Stimulated activated CD8-positive, alpha-beta memory T cell treated with anti-CD3 and anti-CD28 coated beads, Interleukin-12 subunit alpha, Interleukin-12 subunit beta, amount 100 ng/mL, for 24 hours (primary cell): ENCODE data around the gene TCHP.
"Not testable (repeated sequence)": the region's sequence is repeated elsewhere in the genome, so short reads cannot be mapped to it uniquely, and the experiment has no call there.

Experiments used
- DNase-seq: peaks from one replicate; pipeline ENCODE4 v3.0.0-alpha.2; 2020; ENCODE audit errors: extremely low read depth

TCHP gene

DNA sequence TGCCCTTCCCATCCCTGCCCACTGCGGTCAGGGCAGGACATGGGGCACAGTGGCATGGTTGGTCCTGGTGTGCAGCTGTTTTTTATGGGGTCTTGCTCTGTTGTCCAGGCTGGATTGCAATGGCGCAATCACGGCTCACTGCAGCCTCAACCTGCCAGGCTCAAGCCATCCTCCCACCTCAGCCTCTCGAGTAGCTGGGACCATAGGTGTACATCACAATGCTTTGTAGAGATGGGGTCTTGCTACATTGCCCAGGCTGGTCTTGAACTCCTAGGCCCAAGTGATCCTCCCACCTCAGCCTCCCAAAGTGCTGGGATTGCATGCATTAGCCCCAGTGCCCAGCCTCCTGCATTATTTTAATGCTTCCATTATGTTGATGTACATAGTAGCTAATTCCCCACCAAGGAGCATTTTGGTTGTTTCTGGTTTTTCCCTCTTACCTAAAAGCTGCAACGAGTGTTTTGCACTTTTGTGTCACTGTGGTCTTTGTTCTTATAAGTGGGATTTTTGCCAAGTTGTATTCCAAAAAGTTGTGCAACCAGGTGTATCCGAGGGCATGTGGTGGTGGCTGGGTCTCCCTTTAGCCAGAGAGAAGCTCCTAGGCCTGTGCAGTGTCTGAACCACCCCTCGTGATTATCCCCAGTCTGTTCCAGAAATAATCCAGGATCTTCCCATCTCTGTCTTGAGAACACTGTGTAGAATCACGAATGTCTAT lies 10.3 kb downstream of the TCHP start:
- DNase-seq: no peak

- DNase-seq: no peak
Measured at GRCh38 chr12:109910969-109911348, 10.9 kb downstream of the TCHP start.

- DNase-seq: no peak
Measured at GRCh38 chr12:109912855-109913321, 12.8 kb downstream of the TCHP start.

GRCh38 chr12:109914461-109914860 lies 14.4 kb downstream of the TCHP start:
- no peak for DNase-seq

- no peak for DNase-seq
Measured at GRCh38 chr12:109915171-109916040, 15.3 kb downstream of the TCHP start.

DNA sequence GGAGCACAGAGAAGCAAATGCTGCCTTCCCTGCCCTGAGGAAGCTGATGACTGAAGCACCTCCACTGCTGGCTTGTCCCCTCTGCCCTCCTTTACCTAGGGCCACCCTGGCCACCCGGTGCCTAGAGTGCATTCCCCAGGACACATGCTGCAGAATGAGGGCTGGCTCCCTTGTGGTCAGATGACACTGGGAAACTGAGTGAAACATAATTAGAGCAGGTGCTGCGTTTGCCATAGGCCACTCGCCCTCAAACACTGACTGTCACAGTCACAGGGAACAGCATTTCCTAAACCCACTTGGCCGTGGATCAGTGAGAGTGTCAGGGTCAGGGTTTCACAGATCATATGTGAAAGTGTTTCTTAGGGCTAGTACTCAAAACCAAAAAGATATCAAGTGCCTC lies 16.0 kb downstream of the TCHP start:
- no peak for DNase-seq

DNA sequence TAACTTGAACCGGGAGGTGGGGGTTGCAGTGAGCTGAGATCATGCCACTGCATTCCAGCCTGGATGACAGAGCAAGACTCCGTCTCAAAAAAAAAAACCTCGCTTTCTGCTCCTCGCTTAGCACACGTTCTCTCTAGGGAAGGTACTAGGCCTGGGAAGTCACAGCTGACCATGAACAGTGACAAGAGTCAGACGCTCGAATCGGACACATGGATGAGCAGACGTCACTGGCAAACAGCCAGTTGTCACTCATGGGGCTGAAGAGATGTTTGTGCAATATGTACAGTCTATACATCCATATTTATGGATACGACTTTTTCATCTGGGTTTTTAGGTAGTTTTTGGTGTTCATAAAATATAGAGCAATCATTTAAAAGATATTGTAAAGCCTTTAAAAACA lies 19.4 kb downstream of the TCHP start:
- DNase-seq: no peak

DNA sequence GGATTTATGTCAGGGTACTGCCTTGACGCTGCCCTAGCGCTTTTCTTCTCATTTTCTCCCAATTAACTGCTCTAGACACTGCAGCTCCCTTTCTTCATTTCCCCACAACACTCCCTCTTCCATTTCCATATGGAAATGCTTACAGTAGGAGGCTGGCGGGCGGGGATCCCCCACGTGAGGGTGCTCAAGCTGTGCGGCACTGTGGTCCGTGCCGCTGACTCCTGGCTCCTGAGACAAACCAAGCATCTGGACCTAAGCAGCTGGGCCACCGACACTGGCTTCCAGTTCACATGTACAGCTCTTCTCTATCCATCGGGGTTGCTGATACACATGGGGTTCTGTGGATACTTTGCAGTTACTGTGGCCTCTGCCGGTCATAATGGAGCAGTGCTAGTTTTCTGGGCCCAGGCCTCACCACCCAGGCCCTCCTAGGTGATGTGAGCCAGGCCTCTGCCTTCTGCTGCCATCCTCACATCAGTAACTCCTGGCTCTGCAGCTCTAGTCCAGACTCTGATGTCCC lies 20.2 kb downstream of the TCHP start:
- DNase-seq: no peak

GRCh38 chr12:109921982-109922381 lies 21.9 kb downstream of the TCHP start:
- DNase-seq: no peak

DNA sequence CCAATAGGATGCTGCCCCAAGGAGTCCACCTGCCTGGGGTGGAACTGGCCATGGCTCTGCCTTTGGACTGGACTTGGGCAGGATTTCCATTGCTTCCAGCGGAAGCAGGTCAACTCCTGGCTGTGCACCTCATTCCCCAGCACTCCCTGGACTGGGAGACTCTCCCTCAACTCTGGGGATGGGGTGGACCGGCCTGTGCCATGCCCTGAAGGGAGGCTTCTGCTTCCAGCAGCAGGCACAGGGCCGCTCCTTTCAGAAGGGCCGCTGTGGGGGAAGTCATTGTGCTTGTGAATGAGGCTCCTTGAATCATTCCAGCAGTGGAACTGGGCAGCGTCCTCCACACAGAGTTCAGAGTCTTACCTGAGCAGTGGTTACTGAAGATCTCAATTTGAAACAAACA lies 23.0 kb downstream of the TCHP start:
- DNase-seq: no peak

- DNase-seq: no peak
Measured at GRCh38 chr12:109923481-109924245, 23.6 kb downstream of the TCHP start.

DNA sequence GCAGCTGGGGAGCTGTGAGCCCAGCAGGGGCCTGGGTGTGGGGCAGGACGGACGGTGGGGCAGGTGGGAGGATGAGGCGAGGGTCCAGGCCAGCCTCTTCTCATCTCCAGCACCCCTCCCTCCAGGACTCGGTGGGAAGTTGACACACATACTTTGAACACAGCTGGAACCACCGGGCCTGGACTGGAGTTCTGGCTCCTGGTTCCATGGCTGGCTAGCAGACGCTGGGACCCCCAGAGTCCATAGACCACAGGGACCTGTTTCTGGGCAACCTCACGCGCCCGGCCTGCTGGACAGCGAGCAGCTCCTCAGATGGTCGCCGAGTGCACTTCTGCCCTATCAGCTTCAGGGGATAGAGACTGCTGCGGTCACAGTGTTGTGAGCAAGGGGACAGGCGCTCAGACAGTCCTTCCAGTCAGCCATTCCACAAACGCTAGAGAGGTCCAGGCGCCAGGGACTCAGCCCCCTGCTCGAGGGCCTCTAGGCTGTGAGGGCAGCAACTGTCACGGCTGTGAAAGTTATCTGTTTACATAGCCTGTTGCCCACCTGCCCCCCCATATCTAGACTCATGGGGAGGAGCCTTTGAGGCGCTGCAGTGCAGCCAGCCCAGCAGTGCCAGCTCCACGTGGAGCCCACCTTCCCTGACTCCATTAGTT lies 25.2 kb downstream of the TCHP start:
- DNase-seq: no peak

GRCh38 chr12:109926016-109926415 lies 25.9 kb downstream of the TCHP start:
- DNase-seq: no peak

DNA sequence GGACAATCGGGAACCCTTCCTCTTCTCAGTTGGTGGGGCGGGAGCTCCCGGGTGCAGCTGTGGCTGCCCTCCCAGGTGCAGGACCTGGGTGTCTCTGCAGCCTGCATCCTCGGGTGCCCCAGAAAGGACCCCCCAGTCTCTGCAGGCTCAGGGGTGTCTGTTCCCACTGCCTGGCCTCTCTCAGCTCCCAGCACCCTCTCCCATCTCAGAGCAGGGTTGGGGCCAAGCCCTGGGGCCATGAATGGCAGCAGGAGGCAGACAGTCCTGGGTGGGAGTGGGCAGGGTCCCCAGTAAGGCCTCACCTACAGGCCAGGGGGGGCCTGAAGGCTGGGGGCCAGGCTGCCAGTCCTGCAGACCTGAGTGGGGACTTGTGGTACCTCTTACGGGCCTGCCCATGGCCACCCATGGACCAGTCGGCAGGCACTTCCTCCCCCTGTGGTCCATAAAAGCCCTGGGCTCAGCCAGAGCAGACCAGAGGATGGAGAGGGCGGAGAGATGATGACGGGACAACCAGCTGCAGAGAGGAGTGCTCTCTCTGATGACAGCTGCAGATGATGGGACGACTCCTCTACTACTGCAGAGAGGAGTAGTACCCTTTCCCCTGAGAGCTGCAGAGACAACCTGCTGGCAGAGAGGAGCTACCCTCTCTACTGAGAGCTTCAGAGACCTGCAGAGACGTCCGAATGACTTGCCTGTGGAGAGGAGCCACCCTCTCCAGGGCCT lies 26.6 kb downstream of the TCHP start:
- DNase-seq: no peak

DNA sequence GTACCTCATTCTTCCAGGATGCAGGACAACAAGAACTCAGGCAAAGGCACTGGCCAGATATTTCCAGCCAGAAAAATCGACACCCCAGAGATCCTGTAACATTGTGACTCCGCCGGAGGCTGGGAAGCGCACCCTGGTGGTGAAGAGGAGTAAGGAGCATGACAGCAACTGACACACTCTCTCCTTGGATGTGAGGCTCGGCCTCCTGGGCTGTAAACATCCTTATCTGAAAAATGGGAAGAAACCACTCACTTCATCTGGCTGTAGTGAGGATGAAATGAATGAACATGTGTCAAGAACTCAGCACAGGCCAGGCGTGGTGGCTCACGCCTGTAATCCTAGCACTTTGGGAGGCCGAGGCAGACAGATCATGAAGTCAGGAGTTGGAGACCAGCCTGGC lies 27.5 kb downstream of the TCHP start:
- DNase-seq: no peak

- DNase-seq: no peak
Measured at GRCh38 chr12:109928058-109928656, 28.1 kb downstream of the TCHP start.

GRCh38 chr12:109929326-109929725 lies 29.3 kb downstream of the TCHP start:
- DNase-seq: not testable (repeated sequence)

GRCh38 chr12:109930028-109930800 lies 30.1 kb downstream of the TCHP start:
- DNase-seq: no peak

GRCh38 chr12:109931143-109931542 lies 31.1 kb downstream of the TCHP start:
- DNase-seq: no peak
